Measurements from ENCODE around the gene B3GALT5. TPM values are rescaled to one million over a fixed set of nuclear protein-coding genes. Genes with fewer than 3 reads are reported as not detected.

B3GALT5 gene
- total and polyA plus RNA-seq, 10 donors = 0.02 to 0.34 (median 0.13) TPM; not detected in 1

DNA sequence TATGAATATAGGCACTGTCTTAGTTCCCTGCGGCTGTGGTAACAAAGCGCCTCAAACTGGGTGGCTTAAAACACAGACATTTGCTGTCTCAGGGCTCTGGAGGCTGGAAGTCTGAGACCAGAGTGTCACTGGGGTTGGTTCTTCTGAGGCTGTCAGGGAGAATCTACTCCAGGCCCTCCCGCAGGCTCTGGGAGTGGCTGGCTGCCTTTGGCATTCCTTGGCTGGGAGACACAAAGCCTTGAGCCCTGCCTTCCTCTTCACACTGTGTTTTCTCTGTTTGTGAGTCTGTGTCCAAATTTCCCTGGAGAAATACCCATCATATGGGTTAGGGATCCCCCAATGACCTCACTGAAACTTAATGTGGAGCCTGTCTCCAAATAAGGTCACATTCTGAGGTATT is 38.5 kb downstream of the B3GALT5 start:
- DNase-seq = no peak
- Histone ChIP-seq H3K4me1 (no peaks in the 10 kb centered on the region), H3K27ac (no peak overlapping the region), H3K27me3 (replicated peaks in 1 of 7) (peaks cover 0 to 6% (median 0%) of the 10 kb centered on the region in 7 donors), H3K4me3 (no peak overlapping the region), H3K9me3 (peaks cover 0 to 32% (median 22%) of the 10 kb centered on the region in 8 donors), H3K36me3 (no peaks in the 10 kb centered on the region)
- 92 to 98% (median 94%) methylated on average over 3 of the region's 3 CpGs for WGBS, 5 donors
- intact Hi-C loops (cut with DNase I; ENCODE audit: low total_unique reads) = no loop called here
- TF ChIP-seq CTCF (IDR thresholded peaks at IDR 0.05 in 8 of 11, conservative IDR thresholded peaks at IDR 0.05 in 3 of 11) (no peak), POLR2A (IDR thresholded peaks at IDR 0.05) (no peak), POLR2AphosphoS5 (IDR thresholded peaks at IDR 0.05) (no peak)

- intact Hi-C loops (cut with DNase I; ENCODE audit: low total_unique reads) = no loop called here
These were observed 42.2 kb downstream of the B3GALT5 start for GRCh38 chr21:39654951-39655350.

GRCh38 chr21:39655589-39655988 is 42.8 kb downstream of the B3GALT5 start:
- Histone ChIP-seq H3K9me3 (peaks cover 0 to 32% (median 22%) of the 10 kb centered on the region in 8 donors), H3K36me3 (no peaks in the 10 kb centered on the region), H3K4me1 (peaks cover 0 to 6% (median 0%) of the 10 kb centered on the region in 6 donors), H3K27me3 (replicated peaks in 1 of 7) (peaks cover 0 to 8% (median 0%) of the 10 kb centered on the region in 7 donors), H3K4me3 (no peak overlapping the region), H3K27ac (no peak overlapping the region)
- intact Hi-C loops (cut with DNase I; ENCODE audit: low total_unique reads) = no loop called here
- no peak for DNase-seq
- WGBS, 5 donors = 80 to 86% (median 85%) methylated on average over 11 of the region's 11 CpGs
- TF ChIP-seq POLR2A (IDR thresholded peaks at IDR 0.05) (no peak), POLR2AphosphoS5 (IDR thresholded peaks at IDR 0.05) (no peak), CTCF (IDR thresholded peaks at IDR 0.05 in 8 of 11, conservative IDR thresholded peaks at IDR 0.05 in 3 of 11) (no peak)

More at GRCh38 chr21:39654951-39655350, 42.2 kb downstream of the B3GALT5 start:
- H3K36me3 ChIP-seq = no peaks in the 10 kb centered on the region
- TF ChIP-seq CTCF (IDR thresholded peaks at IDR 0.05 in 8 of 11, conservative IDR thresholded peaks at IDR 0.05 in 3 of 11) (no peak), POLR2A (IDR thresholded peaks at IDR 0.05) (no peak), POLR2AphosphoS5 (IDR thresholded peaks at IDR 0.05) (no peak)
- WGBS, 5 donors = 57 to 89% (median 76%) methylated on average over 3 of the region's 3 CpGs
- DNase-seq = no peak
- no peak overlapping the region for H3K4me3 ChIP-seq
- H3K4me1 ChIP-seq = no peaks in the 10 kb centered on the region
- peaks cover 0 to 32% (median 22%) of the 10 kb centered on the region in 8 donors for H3K9me3 ChIP-seq
- peaks cover 0 to 4% (median 0%) of the 10 kb centered on the region in 7 donors for H3K27me3 ChIP-seq (replicated peaks in 1 of 7)
- H3K27ac ChIP-seq = no peak overlapping the region

- 71 to 78% (median 73%) methylated on average over 8 of the region's 8 CpGs for WGBS, 5 donors
- no peak overlapping the region for H3K4me3 ChIP-seq
- TF ChIP-seq POLR2A (IDR thresholded peaks at IDR 0.05) = no peak
- TF ChIP-seq CTCF (IDR thresholded peaks at IDR 0.05 in 8 of 11, conservative IDR thresholded peaks at IDR 0.05 in 3 of 11) = no peak
- no peak for TF ChIP-seq POLR2AphosphoS5 (IDR thresholded peaks at IDR 0.05)
- no peaks in the 10 kb centered on the region for H3K36me3 ChIP-seq
- no peak for DNase-seq
- intact Hi-C loops (cut with DNase I; ENCODE audit: low total_unique reads) = no loop called here
- peaks cover 0 to 10% (median 0%) of the 10 kb centered on the region in 7 donors for H3K27me3 ChIP-seq (replicated peaks in 1 of 7)
- H3K27ac ChIP-seq = no peak overlapping the region
- H3K4me1 ChIP-seq = peaks cover 0 to 7% (median 0%) of the 10 kb centered on the region in 6 donors
- peaks cover 0 to 32% (median 22%) of the 10 kb centered on the region in 8 donors for H3K9me3 ChIP-seq
These were observed 43.5 kb downstream of the B3GALT5 start for GRCh38 chr21:39656209-39656608.

Measured in spleen (tissue), 11 donors.